GM21390 (cell line): ENCODE results near the gene TNRC6B.

Experiments used
- ATAC-seq: cut with Tn5 transposase; IDR thresholded peaks from one replicate; pipeline ENCODE4 v1.9.1; 2021; ENCODE audit not compliant: unreplicated experiment

Gene TNRC6B

GRCh38 chr22:40322818-40323447 lies 145.2 kb downstream of the TNRC6B start:
- no peak for ATAC-seq

- ATAC-seq = no peak
Measured at GRCh38 chr22:40323681-40324171, 146.0 kb downstream of the TNRC6B start.

GRCh38 chr22:40324468-40325305 lies 147.0 kb downstream of the TNRC6B start:
- ATAC-seq = no peak

- ATAC-seq = no peak
Measured at GRCh38 chr22:40325315-40325714, 147.6 kb downstream of the TNRC6B start.

GRCh38 chr22:40326905-40327735 lies 149.4 kb downstream of the TNRC6B start:
- ATAC-seq = no peak

GRCh38 chr22:40328546-40329456 lies 151.1 kb downstream of the TNRC6B start:
- no peak for ATAC-seq

GRCh38 chr22:40329466-40329865 lies 151.7 kb downstream of the TNRC6B start:
- no peak for ATAC-seq

GRCh38 chr22:40330086-40330485 lies 152.4 kb downstream of the TNRC6B start:
- no peak for ATAC-seq

- no peak for ATAC-seq
Measured at GRCh38 chr22:40330615-40331014, 152.9 kb downstream of the TNRC6B start.

GRCh38 chr22:40331706-40332105 lies 154.0 kb downstream of the TNRC6B start:
- ATAC-seq = no peak

- no peak for ATAC-seq
Measured at GRCh38 chr22:40332319-40332781, 154.6 kb downstream of the TNRC6B start.

GRCh38 chr22:40334060-40334459 lies 156.3 kb downstream of the TNRC6B start:
- no peak for ATAC-seq

- ATAC-seq = no peak
Measured at GRCh38 chr22:40334899-40335298, 157.2 kb downstream of the TNRC6B start.

- no peak for ATAC-seq
Measured at GRCh38 chr22:40335358-40335757, 157.6 kb downstream of the TNRC6B start.

- ATAC-seq = no peak
Measured at GRCh38 chr22:40340044-40340443, 162.3 kb downstream of the TNRC6B start.

GRCh38 chr22:40341604-40342003 lies 163.9 kb downstream of the TNRC6B start:
- no peak for ATAC-seq

GRCh38 chr22:40342521-40342920 lies 164.8 kb downstream of the TNRC6B start:
- ATAC-seq = no peak

- ATAC-seq = no peak
Measured at GRCh38 chr22:40345271-40345670, 167.5 kb downstream of the TNRC6B start.

GRCh38 chr22:40345815-40346184 lies 168.1 kb downstream of the TNRC6B start:
- peak; percentile 29 for ATAC-seq
